HFFc6 (cell line): Measurements from ENCODE around the gene TMEM232. TPM values are rescaled to one million over a fixed set of nuclear protein-coding genes. Genes with fewer than 3 reads are reported as not detected.

Experiments used
- DNase-seq: peaks from one replicate; pipeline ENCODE4 v3.0.0-alpha.2; 2018
- H3K27ac Mint-ChIP-seq: 2 replicates; pipeline ENCODE4 v1.8.0; 2020; ENCODE audit warnings: mild to moderate bottlenecking, mixed read lengths
- H3K27me3 Mint-ChIP-seq: 2 replicates; pipeline ENCODE4 v1.8.0; 2021; ENCODE audit warnings: mild to moderate bottlenecking, moderate library complexity, mixed read lengths; ENCODE audit not compliant: insufficient read depth
- H3K36me3 Mint-ChIP-seq: 2 replicates; pipeline ENCODE4 v1.8.0; 2021; ENCODE audit warnings: low read depth, mixed read lengths
- H3K4me1 Mint-ChIP-seq: 2 replicates; pipeline ENCODE4 v1.8.0; 2020; ENCODE audit warnings: low read depth, mixed read lengths
- H3K4me3 Mint-ChIP-seq: 2 replicates; pipeline ENCODE4 v1.8.0; 2020; ENCODE audit warnings: mild to moderate bottlenecking, moderate library complexity, mixed read lengths
- H3K9me3 Mint-ChIP-seq: 2 replicates; pipeline ENCODE4 v1.8.0; 2020; ENCODE audit warnings: mild to moderate bottlenecking, mixed read lengths
- CTCF ChIP-seq: fragments of 200-600 bp; sonication (generic); IDR thresholded peaks from 2 replicates; pipeline ENCODE4 v1.5.0; 2021; ENCODE audit warnings: antibody characterized with exemption, mild to moderate bottlenecking
- total RNA-seq, 6 experiments: library from RNA; stranded (reverse); fragmentation: NEBNext Ultra II Directional; extraction: Animal tissue kit (Norgen Biotek cat#: 25700); gene quantifications; 2 replicates in 1 of 6; 3 replicates in 5 of 6; pipeline ENCODE4 v1.2.3, GENCODE V29; 2021

Gene TMEM232
- total RNA-seq, 6 experiments from 2014 or later = 0.36 to 1.3 (median 1.0) TPM

DNA sequence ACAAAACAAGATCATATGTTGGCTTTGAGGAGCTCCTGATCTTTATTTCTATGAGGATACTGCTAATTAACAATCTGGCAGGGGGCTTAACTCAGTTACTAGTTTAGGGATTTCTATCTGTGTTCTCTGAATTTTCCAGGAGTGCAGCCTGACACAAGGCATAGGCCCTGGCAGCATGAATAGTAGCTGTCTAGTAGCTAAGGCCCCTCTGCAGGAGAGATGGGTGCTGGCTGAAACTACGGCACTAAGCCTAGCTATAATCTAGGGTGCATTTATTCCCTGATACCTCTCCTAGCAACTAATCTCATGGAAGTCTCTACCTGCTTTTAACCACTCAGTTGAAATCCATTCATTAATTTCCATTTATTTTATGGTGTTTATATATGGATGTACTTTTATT lies 268.2 kb downstream of the TMEM232 start:
- Mint-ChIP-seq H3K9me3 (peaks cover 20% of the 10 kb centered on the region; the same call in 1 of the 2 replicates), H3K36me3 (no peaks in the 10 kb centered on the region), H3K4me1 (no peaks in the 10 kb centered on the region), H3K4me3 (no peak overlapping the region), H3K27ac (no peak overlapping the region), H3K27me3 (no peaks in the 10 kb centered on the region; the same call in 1 of the 2 replicates)
- no peak for DNase-seq
- TF ChIP-seq CTCF = no peak

DNA sequence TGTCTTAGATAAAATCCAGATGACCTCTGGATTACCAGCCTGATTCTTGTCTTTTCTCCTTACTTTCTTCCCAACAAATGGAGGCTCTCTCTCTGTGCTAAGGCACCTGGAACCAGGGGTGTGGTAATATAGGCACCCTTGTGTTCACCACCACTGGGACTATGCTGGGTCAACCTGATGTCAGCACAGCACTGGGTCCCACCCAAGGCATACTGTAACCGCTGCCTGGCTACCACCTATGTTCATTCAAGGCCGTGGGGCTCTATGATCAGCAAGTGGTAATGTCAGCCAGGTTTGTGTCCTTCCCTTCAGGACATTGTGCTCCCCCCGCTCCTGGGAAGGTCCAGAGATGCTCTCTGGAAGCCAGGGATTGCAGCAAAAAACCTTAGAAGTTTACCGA lies 283.6 kb downstream of the TMEM232 start:
- no peaks in the 10 kb centered on the region for H3K4me1 Mint-ChIP-seq
- TF ChIP-seq CTCF = no peak
- H3K4me3 Mint-ChIP-seq = no peak overlapping the region

GRCh38 chr5:110441035-110441434 lies 285.4 kb downstream of the TMEM232 start:
- Mint-ChIP-seq H3K27ac (no peak overlapping the region), H3K9me3 (peaks cover 42% of the 10 kb centered on the region), H3K36me3 (no peaks in the 10 kb centered on the region), H3K4me1 (no peaks in the 10 kb centered on the region), H3K4me3 (no peak overlapping the region), H3K27me3 (no peaks in the 10 kb centered on the region)
- no peak for DNase-seq
- TF ChIP-seq CTCF = peak; percentile 21; the same call in 1 of the 2 replicates

More for the DNA sequence above, 283.6 kb downstream of the TMEM232 start:
- Mint-ChIP-seq H3K27me3 (no peaks in the 10 kb centered on the region), H3K9me3 (peaks cover 42% of the 10 kb centered on the region), H3K27ac (no peak overlapping the region), H3K36me3 (no peaks in the 10 kb centered on the region)
- DNase-seq = no peak

DNA sequence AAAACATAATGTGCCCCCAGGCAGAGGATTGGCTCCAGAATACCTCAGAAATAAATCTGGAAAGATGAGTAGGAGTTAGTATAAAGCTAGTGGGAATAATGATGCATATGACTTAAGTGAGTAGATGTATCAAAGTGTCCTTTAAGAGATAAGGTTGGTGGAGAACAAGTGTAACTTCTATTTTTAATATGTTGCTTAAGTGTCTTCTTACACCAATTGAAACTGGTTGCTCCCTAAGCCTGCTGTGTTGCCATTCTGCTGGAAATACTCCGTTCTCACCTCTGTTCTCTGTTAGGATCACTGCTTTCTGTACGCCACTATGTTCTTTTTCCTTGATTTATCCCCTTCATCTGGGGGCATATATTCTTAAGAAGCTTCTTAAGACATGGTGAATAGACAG lies 286.4 kb downstream of the TMEM232 start:
- no peaks in the 10 kb centered on the region for H3K36me3 Mint-ChIP-seq
- H3K27me3 Mint-ChIP-seq = no peaks in the 10 kb centered on the region

GRCh38 chr5:110439296-110439695 lies 287.2 kb downstream of the TMEM232 start:
- H3K4me3 Mint-ChIP-seq = no peak overlapping the region
- no peaks in the 10 kb centered on the region for H3K36me3 Mint-ChIP-seq
- H3K4me1 Mint-ChIP-seq = no peaks in the 10 kb centered on the region

More for the DNA sequence above, 286.4 kb downstream of the TMEM232 start:
- no peak for DNase-seq
- TF ChIP-seq CTCF = no peak
- Mint-ChIP-seq H3K4me3 (no peak overlapping the region), H3K27ac (no peak overlapping the region), H3K9me3 (peaks cover 37% of the 10 kb centered on the region), H3K4me1 (no peaks in the 10 kb centered on the region)

More at GRCh38 chr5:110439296-110439695, 287.2 kb downstream of the TMEM232 start:
- Mint-ChIP-seq H3K9me3 (peaks cover 39% of the 10 kb centered on the region), H3K27ac (no peak overlapping the region), H3K27me3 (peaks cover 2% of the 10 kb centered on the region; the same call in 1 of the 2 replicates)
- no peak for TF ChIP-seq CTCF
- no peak for DNase-seq
